Pancreas (tissue), 10 donors: ENCODE results near the gene LIPH. TPM values are rescaled to one million over a fixed set of nuclear protein-coding genes. Genes with fewer than 3 reads are reported as not detected.

ENCODE experiments used
- ATAC-seq, 4 donors: fragments of 200-7000 bp; cut with Tn5 transposase; one replicate each; pipeline versions ENCODE4 v1.8.0 to v1.9.1; 2020; ENCODE audit warnings: mild to moderate bottlenecking in 4 of 4, moderate library complexity in 4 of 4
- DNase-seq, 6 donors: peaks; one replicate each; pipeline ENCODE4 v3.0.0-alpha.2; 2020
- FAIRE-seq: peaks from 2 replicates; lab custom pipeline; 2012; peaks lifted over from hg19 to GRCh38; lab: Jason Lieb, UNC
- H3K27ac ChIP-seq, 4 donors: fragments of 200-600 bp; sonication (generic); 1 replicate in 3 of 4; 2 replicates in 1 of 4; pipeline versions ENCODE4 v1.5.0 to v1.8.0; 2020
- H3K27me3 ChIP-seq, 4 donors: fragments of 200-600 bp; one replicate each; pipeline ENCODE4 v1.8.0; 2021
- H3K36me3 ChIP-seq, 3 donors: fragments of 200-600 bp; sonication (generic) in 1 of 3; one replicate each; pipeline versions ENCODE4 v1.5.0 to v1.8.0; 2020 to 2021
- H3K4me1 ChIP-seq, 3 donors: fragments of 200-600 bp; one replicate each; pipeline ENCODE4 v1.8.0; 2021
- H3K4me3 ChIP-seq, 4 donors: fragments of 200-600 bp; sonication (generic) in 2 of 4; one replicate each; pipeline versions ENCODE4 v1.5.0 to v1.8.0; 2020 to 2021
- H3K9me3 ChIP-seq, 4 donors: fragments of 200-600 bp; one replicate each; pipeline ENCODE4 v1.8.0; 2021
- CTCF ChIP-seq, 4 donors: fragments of 200-600 bp; sonication (generic) in 3 of 4; IDR thresholded peaks; one replicate each; pipeline versions ENCODE4 v1.5.0 to v1.8.0; 2021; ENCODE audit warnings: antibody characterized with exemption in 4 of 4
- WGBS, 2 donors: extraction: QIAGEN DNeasy Blood & Tissue Kit; methylation state at CpG; one replicate each; pipeline ENCODE4 v1.1.7; 2013; 5-methylcytosine and 5-hydroxymethylcytosine counted together
- intact Hi-C, 3 donors: fragments of 100-400 bp; cut with DNase I; formaldehyde crosslinking; loops; one replicate each; pipeline versions ENCODE4 v1.11.1 to v1.14.2; 2022
- polyA plus RNA-seq, 2 donors: library from polyadenylated mRNA; stranded (reverse); fragments of 200-250 nt; gene quantifications; one replicate each; pipeline ENCODE4 v1.2.3, GENCODE V29; 2013
- total RNA-seq, 6 donors: library from RNA; stranded (reverse); fragmentation: NEBNext Ultra II Directional in 4 of 6; extraction: Animal tissue kit (Norgen Biotek cat#: 25700) in 4 of 6; gene quantifications; one replicate each; pipeline versions ENCODE4 v1.2.1 to v1.2.4, GENCODE V29; 2021 to 2023
- donor health status: healthy with polysubstance abuse.
- donor health status: DM: no; HTN: no; CAD: no; lungs with moderate emphysema.
- donor health status: DM: no; HTN: no; CAD: no.
- donor health status: control.
- donor health status: control.
- donor health status: Bipolar disorder and iron deficiency.
- donor health status: DM: yes; HTN: yes; CAD: no.
- donor health status: DM: no; HTN: no; CAD: no.
- donor health status: DM: no; HTN: no; CAD: no.
- donor health status: DM: yes; HTN: yes; CAD: no.

LIPH gene
- total and polyA plus RNA-seq, 8 donors: 3.7 to 13.9 (median 4.8) TPM

- no peak for TF ChIP-seq CTCF (IDR thresholded peaks at IDR 0.05)
- peak overlapping the region; percentile 31 to 90 (median 38) for H3K27ac ChIP-seq
- WGBS, 2 donors: 54 to 65% methylated on average over 4 of the region's 4 CpGs
- H3K27me3 ChIP-seq: no peaks in the 10 kb centered on the region
- no peak overlapping the region for H3K4me3 ChIP-seq
- ATAC-seq (no peak), FAIRE-seq (no peak), DNase-seq (no peak)
- no peaks in the 10 kb centered on the region for H3K36me3 ChIP-seq
- no peaks in the 10 kb centered on the region for H3K9me3 ChIP-seq
- H3K4me1 ChIP-seq: peaks cover 3 to 14% (median 7%) of the 10 kb centered on the region in 3 donors
- intact Hi-C loops: no loop called here
Observed at GRCh38 chr3:185555101-185555501, 2.7 kb upstream of the LIPH start.

GRCh38 chr3:185549651-185550111, 2.7 kb downstream of the LIPH start:
- no peak for TF ChIP-seq CTCF (IDR thresholded peaks at IDR 0.05)
- 80 to 90% methylated on average over 3 of the region's 3 CpGs for WGBS, 2 donors
- peak in 2 of 4 donors; percentile 13 to 28 for ATAC-seq
- H3K4me1 ChIP-seq: peaks cover 3 to 7% (median 5%) of the 10 kb centered on the region in 3 donors
- H3K27me3 ChIP-seq: no peaks in the 10 kb centered on the region
- H3K9me3 ChIP-seq: no peaks in the 10 kb centered on the region
- intact Hi-C loops: no loop called here
- H3K4me3 ChIP-seq: peak overlapping the region in 1 of 4 donors; percentile 6
- FAIRE-seq: no peak
- H3K27ac ChIP-seq: peak overlapping the region in 3 of 4 donors; percentile 34 to 65 (median 49)
- H3K36me3 ChIP-seq: no peaks in the 10 kb centered on the region
- no peak for DNase-seq

GRCh38 chr3:185549122-185549521, 3.3 kb downstream of the LIPH start:
- TF ChIP-seq CTCF (IDR thresholded peaks at IDR 0.05): no peak
- Histone ChIP-seq H3K4me3 (no peak overlapping the region), H3K9me3 (no peaks in the 10 kb centered on the region), H3K36me3 (no peaks in the 10 kb centered on the region), H3K27ac (peak overlapping the region in 2 of 4 donors; percentile 49 to 65), H3K4me1 (peaks cover 3 to 9% (median 5%) of the 10 kb centered on the region in 3 donors), H3K27me3 (no peaks in the 10 kb centered on the region)
- ATAC-seq (peak; percentile 59 to 80 (median 60)), FAIRE-seq (no peak), DNase-seq (peak in 3 of 6 donors; percentile 37 to 70 (median 59))
- WGBS, 2 donors: 39 to 41% methylated on average over 3 of the region's 3 CpGs
- intact Hi-C loops: no loop called here

GRCh38 chr3:185540695-185541094, 11.7 kb downstream of the LIPH start:
- no peak overlapping the region for H3K27ac ChIP-seq
- intact Hi-C loops: no loop called here
- no peaks in the 10 kb centered on the region for H3K27me3 ChIP-seq
- no peaks in the 10 kb centered on the region for H3K36me3 ChIP-seq
- TF ChIP-seq CTCF (IDR thresholded peaks at IDR 0.05): no peak
- 78 to 84% methylated on average over 7 of the region's 7 CpGs for WGBS, 2 donors
- ATAC-seq (no peak), DNase-seq (no peak), FAIRE-seq (no peak)
- peaks cover 0 to 15% (median 3%) of the 10 kb centered on the region in 3 donors for H3K4me1 ChIP-seq
- no peaks in the 10 kb centered on the region for H3K9me3 ChIP-seq
- H3K4me3 ChIP-seq: no peak overlapping the region

- no peak for ATAC-seq
- no peaks in the 10 kb centered on the region for H3K9me3 ChIP-seq
- no peak for TF ChIP-seq CTCF (IDR thresholded peaks at IDR 0.05)
- no peak for FAIRE-seq
- no peaks in the 10 kb centered on the region for H3K27me3 ChIP-seq
- no peak for DNase-seq
- intact Hi-C loops: no loop called here
- no peak overlapping the region for H3K4me3 ChIP-seq
- 61 to 76% methylated on average over 2 of the region's 2 CpGs for WGBS, 2 donors
- H3K27ac ChIP-seq: no peak overlapping the region
- H3K4me1 ChIP-seq: peaks cover 0 to 15% (median under 1%) of the 10 kb centered on the region in 3 donors
- no peaks in the 10 kb centered on the region for H3K36me3 ChIP-seq
Observed at GRCh38 chr3:185539934-185540333, 12.5 kb downstream of the LIPH start.
